BJ (cell line): ENCODE results near the gene DOCK10. TPM values are rescaled to one million over a fixed set of nuclear protein-coding genes. Genes with fewer than 3 reads are reported as not detected.

Source experiments
- CTCF ChIA-PET: fragments of 350-600 bp; formaldehyde crosslinking; extraction: SDS; loops from one replicate; lab custom pipeline; 2021; ENCODE audit warnings: antibody characterized with exemption, inconsistent platforms; lab: Yijun Ruan, JAX
- POLR2A ChIA-PET: fragments of 300-600 bp; sonication (Branson Sonifier 250); formaldehyde crosslinking; extraction: SDS; loops from one replicate; lab custom pipeline; 2021; ENCODE audit warnings: antibody characterized with exemption; lab: Charles Lee
- DNase-seq: peaks from one replicate; pipeline ENCODE4 v3.0.0-alpha.2; 2011; ENCODE audit warnings: low read depth
- H3K27me3 ChIP-seq: 2 replicates; pipeline ENCODE4 v1.6.0; 2011; ENCODE audit warnings: low read length; ENCODE audit not compliant: control insufficient read depth, insufficient read depth
- H3K36me3 ChIP-seq: 2 replicates; pipeline ENCODE4 v1.5.1; 2011; ENCODE audit warnings: low read length; ENCODE audit not compliant: control insufficient read depth, insufficient read depth
- H3K4me3 ChIP-seq: 2 replicates; pipeline ENCODE4 v1.5.1; 2011; ENCODE audit warnings: low read depth, mild to moderate bottlenecking, control low read depth, low read length
- CTCF ChIP-seq: IDR thresholded peaks from 2 replicates; pipeline ENCODE4 v1.5.1; 2011; ENCODE audit warnings: low read depth, mild to moderate bottlenecking, control low read depth, inconsistent platforms, low read length, moderate library complexity; ENCODE audit not compliant: insufficient read depth
- polyA plus RNA-seq: library from polyadenylated mRNA; depleted of rRNA; stranded (reverse); fragments of >200 nt; gene quantifications from 2 replicates; pipeline ENCODE4 v1.2.3, GENCODE V29; 2011

DOCK10 gene
- polyA plus RNA-seq, 1 experiment = 62.7 TPM

GRCh38 chr2:224817676-224818075 is 224.6 kb downstream of the DOCK10 start:
- ChIA-PET POLR2A (interaction anchor here (0.8 kb wide), 1 partner anchor 19 kb away, joined by 3 read pairs; no protein-coding TSS in a partner anchor), CTCF (no interaction called here)
- H3K27me3 ChIP-seq = no peaks in the 10 kb centered on the region
- no peak overlapping the region for H3K4me3 ChIP-seq
- TF ChIP-seq CTCF = no peak
- H3K36me3 ChIP-seq = no peaks in the 10 kb centered on the region
- DNase-seq = no peak

GRCh38 chr2:224816816-224817215 is 225.5 kb downstream of the DOCK10 start:
- Histone ChIP-seq H3K36me3 (no peaks in the 10 kb centered on the region), H3K4me3 (no peak overlapping the region), H3K27me3 (no peaks in the 10 kb centered on the region)
- CTCF ChIA-PET = no interaction called here
- POLR2A ChIA-PET = interaction anchor here (0.6 to 0.8 kb wide), 2 partner anchors 18 to 292 kb away, joined by 3 read pairs; no protein-coding TSS in a partner anchor
- peak; percentile 80 for DNase-seq
- no peak for TF ChIP-seq CTCF

GRCh38 chr2:224813578-224813977 is 228.7 kb downstream of the DOCK10 start:
- H3K27me3 ChIP-seq = no peaks in the 10 kb centered on the region
- POLR2A ChIA-PET = no interaction called here
- no peaks in the 10 kb centered on the region for H3K36me3 ChIP-seq
- no peak for TF ChIP-seq CTCF
- DNase-seq = no peak
- CTCF ChIA-PET = interaction anchor here (0.8 kb wide), 1 partner anchor 15 kb away, joined by 3 read pairs; no protein-coding TSS in a partner anchor
- no peak overlapping the region for H3K4me3 ChIP-seq

- ChIA-PET POLR2A (no interaction called here), CTCF (interaction anchor here (0.7 to 1.0 kb wide), 2 partner anchors 9 to 172 kb away, joined by 3 read pairs; no protein-coding TSS in a partner anchor)
- DNase-seq = no peak
- no peak for TF ChIP-seq CTCF
- Histone ChIP-seq H3K4me3 (no peak overlapping the region), H3K36me3 (peaks cover 7% of the 10 kb centered on the region), H3K27me3 (no peaks in the 10 kb centered on the region)
Observed at GRCh38 chr2:224807153-224807964, 234.9 kb downstream of the DOCK10 start.

GRCh38 chr2:224803930-224804329 is 238.3 kb downstream of the DOCK10 start:
- POLR2A ChIA-PET = no interaction called here
- H3K27me3 ChIP-seq = no peaks in the 10 kb centered on the region
- peaks cover 15% of the 10 kb centered on the region for H3K36me3 ChIP-seq
- no peak overlapping the region for H3K4me3 ChIP-seq
- DNase-seq = no peak
- TF ChIP-seq CTCF = no peak
- CTCF ChIA-PET = interaction anchor here (0.6 kb wide), 3 partner anchors 93 to 435 kb away, joined by 3 to 4 read pairs (median 3); no protein-coding TSS in a partner anchor
